ENCODE results near the gene SCTR. TPM values are rescaled to one million over a fixed set of nuclear protein-coding genes. Genes with fewer than 3 reads are reported as not detected.

SCTR gene
- total RNA-seq, 1 experiment from 2014 or later, result not detected

DNA sequence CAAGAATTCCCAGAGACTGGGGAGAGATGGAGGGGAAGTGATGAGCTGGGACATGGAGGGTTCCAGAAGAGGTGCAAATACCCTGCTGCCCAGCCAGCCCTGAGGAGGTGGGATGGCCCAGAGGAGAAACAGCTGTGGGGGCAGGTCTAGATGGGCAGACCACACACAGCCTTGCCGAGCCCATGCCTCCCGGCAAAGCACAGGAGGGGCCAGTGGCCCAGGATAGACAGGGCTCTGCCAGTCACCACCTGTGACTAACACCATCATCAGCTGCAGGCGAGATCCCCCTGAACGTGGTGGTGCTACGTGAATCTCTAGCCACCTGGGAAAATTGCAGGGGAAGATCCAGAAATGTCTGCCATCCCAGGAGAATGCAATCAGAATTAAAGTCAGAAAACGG, 39.4 kb downstream of the SCTR start:
- no peak for TF ChIP-seq ZNF317 (CRISPR knock-in tag; IDR thresholded peaks at IDR 0.05; ENCODE audit: borderline replicate concordance, low read depth)
- no peak for TF ChIP-seq CREB1 (CRISPR knock-in tag; IDR thresholded peaks at IDR 0.05)
- TF ChIP-seq IRF1 (CRISPR knock-in tag; IDR thresholded peaks at IDR 0.05), result no peak
- no peak for TF ChIP-seq OVOL2 (CRISPR knock-in tag; IDR thresholded peaks at IDR 0.05; ENCODE audit: borderline replicate concordance)
- no peak for TF ChIP-seq NFE2L1 (CRISPR knock-in tag; IDR thresholded peaks at IDR 0.05)
- no peak for TF ChIP-seq CBFB (CRISPR knock-in tag; IDR thresholded peaks at IDR 0.05; ENCODE audit: low read depth)
- TF ChIP-seq E2F5 (CRISPR knock-in tag; IDR thresholded peaks at IDR 0.05), result no peak
- TF ChIP-seq ZNF138 (CRISPR knock-in tag; conservative IDR thresholded peaks at IDR 0.05), result no peak
- no peak for TF ChIP-seq FOXP4 (CRISPR knock-in tag; IDR thresholded peaks at IDR 0.05)
- TF ChIP-seq ZBTB43 (CRISPR knock-in tag; IDR thresholded peaks at IDR 0.05), result no peak
- TF ChIP-seq, protein P1, sequence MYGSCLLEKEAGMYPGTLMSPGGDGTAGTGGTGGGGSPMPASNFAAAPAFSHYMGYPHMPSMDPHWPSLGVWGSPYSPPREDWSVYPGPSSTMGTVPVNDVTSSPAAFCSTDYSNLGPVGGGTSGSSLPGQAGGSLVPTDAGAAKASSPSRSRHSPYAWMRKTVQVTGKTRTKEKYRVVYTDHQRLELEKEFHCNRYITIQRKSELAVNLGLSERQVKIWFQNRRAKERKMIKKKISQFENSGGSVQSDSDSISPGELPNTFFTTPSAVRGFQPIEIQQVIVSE (CRISPR knock-in tag; IDR thresholded peaks at IDR 0.05; ENCODE audit: borderline replicate concordance), result no peak
- no peaks in the 10 kb centered on the region for H3K36me3 Mint-ChIP-seq
- H3K27ac Mint-ChIP-seq, result no peak overlapping the region
- no peaks in the 10 kb centered on the region for H3K9me3 Mint-ChIP-seq
- peaks cover 22% of the 10 kb centered on the region for H3K4me1 Mint-ChIP-seq
- CTCF ChIA-PET, result interaction anchor here (1.6 to 7.9 kb wide), 2 partner anchors 8 to 33 kb away, joined by 6 to 72 read pairs; no protein-coding TSS in a partner anchor
- DNase-seq (ENCODE audit: low spot score) (no peak), ATAC-seq (no peak)
- POLR2A ChIA-PET, result no interaction called here
- H3K4me3 Mint-ChIP-seq, result no peak overlapping the region
- no peaks in the 10 kb centered on the region for H3K27me3 Mint-ChIP-seq (ENCODE audit: low read depth)

DNA sequence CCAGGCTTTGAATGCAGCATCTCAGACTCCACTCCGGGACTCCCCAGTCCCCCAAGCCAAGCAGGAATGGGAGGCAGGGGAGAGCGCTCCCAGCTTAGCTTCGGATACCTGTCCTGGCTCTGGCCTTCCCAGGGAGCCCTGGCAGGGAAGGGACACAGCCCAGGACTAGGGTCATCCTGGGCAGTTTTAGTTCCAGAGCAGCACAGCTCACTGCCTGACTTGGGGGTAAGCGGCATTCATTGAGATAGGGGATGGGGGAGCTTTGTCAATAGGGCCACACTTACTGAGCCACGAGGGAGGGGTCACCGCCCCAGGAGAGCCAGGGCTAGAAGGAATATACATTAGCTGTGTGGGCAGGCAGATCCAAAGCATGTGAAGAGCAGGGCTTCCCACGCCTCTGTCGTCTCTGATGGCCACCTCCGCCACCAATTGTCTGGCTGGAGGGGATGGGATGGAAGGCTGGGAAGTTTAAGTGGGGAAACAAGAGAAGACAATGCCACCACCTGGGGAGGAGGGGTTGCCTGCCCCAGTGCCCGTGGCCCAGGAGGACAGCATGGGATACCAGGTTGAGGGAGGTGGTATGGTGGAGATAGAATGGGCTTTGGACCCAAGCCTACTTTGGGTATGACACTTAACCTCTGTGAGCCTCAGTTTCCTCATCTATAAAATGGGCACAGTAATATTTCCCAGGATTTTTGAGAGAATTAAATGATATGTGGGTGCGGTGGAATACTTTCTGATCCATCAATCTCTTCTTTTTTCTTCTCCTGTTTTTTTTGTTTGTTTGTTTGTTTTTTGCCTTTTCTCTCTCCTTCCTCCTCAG, 40.2 kb downstream of the SCTR start:
- DNase-seq (ENCODE audit: low spot score) (no peak), ATAC-seq (no peak)
- TF ChIP-seq SOX15 (CRISPR knock-in tag; IDR thresholded peaks at IDR 0.05), result no peak
- TF ChIP-seq, protein P2, sequence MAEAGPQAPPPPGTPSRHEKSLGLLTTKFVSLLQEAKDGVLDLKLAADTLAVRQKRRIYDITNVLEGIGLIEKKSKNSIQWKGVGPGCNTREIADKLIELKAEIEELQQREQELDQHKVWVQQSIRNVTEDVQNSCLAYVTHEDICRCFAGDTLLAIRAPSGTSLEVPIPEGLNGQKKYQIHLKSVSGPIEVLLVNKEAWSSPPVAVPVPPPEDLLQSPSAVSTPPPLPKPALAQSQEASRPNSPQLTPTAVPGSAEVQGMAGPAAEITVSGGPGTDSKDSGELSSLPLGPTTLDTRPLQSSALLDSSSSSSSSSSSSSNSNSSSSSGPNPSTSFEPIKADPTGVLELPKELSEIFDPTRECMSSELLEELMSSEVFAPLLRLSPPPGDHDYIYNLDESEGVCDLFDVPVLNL (CRISPR knock-in tag; IDR thresholded peaks at IDR 0.05; ENCODE audit: borderline replicate concordance, low read depth), result no peak
- Mint-ChIP-seq H3K4me3 (no peak overlapping the region), H3K36me3 (no peaks in the 10 kb centered on the region), H3K27ac (no peak overlapping the region), H3K27me3 (ENCODE audit: low read depth) (no peaks in the 10 kb centered on the region), H3K4me1 (peaks cover 22% of the 10 kb centered on the region), H3K9me3 (no peaks in the 10 kb centered on the region)
- ChIA-PET POLR2A (no interaction called here), CTCF (interaction anchor here (1.2 to 7.9 kb wide), 3 partner anchors 7 to 33 kb away, joined by 3 to 72 read pairs (median 5); no protein-coding TSS in a partner anchor)

GRCh38 chr2:119483395-119483753, 40.9 kb downstream of the SCTR start:
- no peak for ATAC-seq
- Mint-ChIP-seq H3K4me3 (no peak overlapping the region), H3K27ac (no peak overlapping the region), H3K9me3 (no peaks in the 10 kb centered on the region), H3K36me3 (no peaks in the 10 kb centered on the region), H3K4me1 (peaks cover 20% of the 10 kb centered on the region), H3K27me3 (ENCODE audit: low read depth) (no peaks in the 10 kb centered on the region)
- CTCF ChIA-PET, result interaction anchor here (1.1 to 1.7 kb wide), 3 partner anchors 11 to 75 kb away, joined by 3 to 5 read pairs (median 3); no protein-coding TSS in a partner anchor
- POLR2A ChIA-PET, result no interaction called here
- no peak for DNase-seq (ENCODE audit: low spot score)
- TF ChIP-seq, protein P1 (CRISPR knock-in tag; IDR thresholded peaks at IDR 0.05; ENCODE audit: borderline replicate concordance), result no peak
- TF ChIP-seq OVOL2 (CRISPR knock-in tag; IDR thresholded peaks at IDR 0.05; ENCODE audit: borderline replicate concordance) (no peak), HMGA2 (CRISPR knock-in tag; IDR thresholded peaks at IDR 0.05) (no peak), ZNF396 (CRISPR knock-in tag; IDR thresholded peaks at IDR 0.05; ENCODE audit: borderline replicate concordance) (no peak), ZNF416 (CRISPR knock-in tag; IDR thresholded peaks at IDR 0.05) (no peak), ETV6 (CRISPR knock-in tag; IDR thresholded peaks at IDR 0.05) (no peak), FOXJ3 (CRISPR knock-in tag; IDR thresholded peaks at IDR 0.05; ENCODE audit: borderline replicate concordance) (no peak), TEAD1 (CRISPR knock-in tag; IDR thresholded peaks at IDR 0.05) (no peak)
- TF ChIP-seq, protein P3, sequence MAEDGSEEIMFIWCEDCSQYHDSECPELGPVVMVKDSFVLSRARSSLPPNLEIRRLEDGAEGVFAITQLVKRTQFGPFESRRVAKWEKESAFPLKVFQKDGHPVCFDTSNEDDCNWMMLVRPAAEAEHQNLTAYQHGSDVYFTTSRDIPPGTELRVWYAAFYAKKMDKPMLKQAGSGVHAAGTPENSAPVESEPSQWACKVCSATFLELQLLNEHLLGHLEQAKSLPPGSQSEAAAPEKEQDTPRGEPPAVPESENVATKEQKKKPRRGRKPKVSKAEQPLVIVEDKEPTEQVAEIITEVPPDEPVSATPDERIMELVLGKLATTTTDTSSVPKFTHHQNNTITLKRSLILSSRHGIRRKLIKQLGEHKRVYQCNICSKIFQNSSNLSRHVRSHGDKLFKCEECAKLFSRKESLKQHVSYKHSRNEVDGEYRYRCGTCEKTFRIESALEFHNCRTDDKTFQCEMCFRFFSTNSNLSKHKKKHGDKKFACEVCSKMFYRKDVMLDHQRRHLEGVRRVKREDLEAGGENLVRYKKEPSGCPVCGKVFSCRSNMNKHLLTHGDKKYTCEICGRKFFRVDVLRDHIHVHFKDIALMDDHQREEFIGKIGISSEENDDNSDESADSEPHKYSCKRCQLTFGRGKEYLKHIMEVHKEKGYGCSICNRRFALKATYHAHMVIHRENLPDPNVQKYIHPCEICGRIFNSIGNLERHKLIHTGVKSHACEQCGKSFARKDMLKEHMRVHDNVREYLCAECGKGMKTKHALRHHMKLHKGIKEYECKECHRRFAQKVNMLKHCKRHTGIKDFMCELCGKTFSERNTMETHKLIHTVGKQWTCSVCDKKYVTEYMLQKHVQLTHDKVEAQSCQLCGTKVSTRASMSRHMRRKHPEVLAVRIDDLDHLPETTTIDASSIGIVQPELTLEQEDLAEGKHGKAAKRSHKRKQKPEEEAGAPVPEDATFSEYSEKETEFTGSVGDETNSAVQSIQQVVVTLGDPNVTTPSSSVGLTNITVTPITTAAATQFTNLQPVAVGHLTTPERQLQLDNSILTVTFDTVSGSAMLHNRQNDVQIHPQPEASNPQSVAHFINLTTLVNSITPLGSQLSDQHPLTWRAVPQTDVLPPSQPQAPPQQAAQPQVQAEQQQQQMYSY (CRISPR knock-in tag; IDR thresholded peaks at IDR 0.05), result no peak
